HG03280 (cell line): ENCODE results near the gene DNAJC3.
"Not testable (repeated sequence)": the region's sequence is repeated elsewhere in the genome, so short reads cannot be mapped to it uniquely, and the experiment has no call there.

Experiments
- ATAC-seq: cut with Tn5 transposase; IDR thresholded peaks from one replicate; pipeline ENCODE4 v1.9.1; 2021; ENCODE audit warnings: mild to moderate bottlenecking, moderate library complexity; ENCODE audit not compliant: unreplicated experiment

Gene DNAJC3

DNA sequence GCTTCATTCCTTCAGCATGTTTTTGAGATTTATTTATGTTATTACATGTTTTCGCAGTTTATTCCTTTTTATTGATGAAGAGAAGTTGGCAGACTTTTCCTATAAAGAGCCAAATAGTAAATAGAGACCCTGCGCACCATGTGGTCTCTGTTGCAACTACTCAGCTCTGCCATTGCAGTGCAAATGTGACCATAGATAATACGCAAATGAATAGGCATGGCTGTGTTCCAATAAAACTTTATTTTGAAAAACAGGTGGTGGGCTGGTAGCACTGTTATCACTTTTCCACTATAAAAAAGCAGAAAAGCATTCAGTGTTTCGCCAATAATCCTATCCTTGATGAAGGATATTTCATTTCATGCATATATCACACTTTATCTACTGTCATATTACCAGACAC, 95.0 kb downstream of the DNAJC3 start:
- ATAC-seq, result no peak

DNA sequence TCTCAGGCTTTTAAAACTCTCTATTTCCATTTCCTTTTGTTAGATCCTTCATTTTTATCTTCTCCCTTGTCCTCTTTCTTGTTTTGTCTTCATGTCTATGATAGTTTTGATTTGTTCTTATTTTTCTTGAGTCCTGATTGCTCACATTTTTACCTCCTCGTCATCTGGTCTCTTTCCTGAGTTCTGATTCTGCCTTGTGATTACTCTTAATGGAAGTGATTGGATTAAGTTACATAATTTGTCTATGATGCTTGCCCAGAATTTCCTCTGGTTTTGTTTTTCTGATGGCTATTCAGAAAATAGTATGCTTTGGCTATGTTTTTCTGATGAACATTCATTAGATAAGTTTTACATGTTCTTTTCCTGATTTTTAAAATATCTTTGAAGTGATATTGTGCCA, 102.6 kb downstream of the DNAJC3 start:
- ATAC-seq, result no peak

DNA sequence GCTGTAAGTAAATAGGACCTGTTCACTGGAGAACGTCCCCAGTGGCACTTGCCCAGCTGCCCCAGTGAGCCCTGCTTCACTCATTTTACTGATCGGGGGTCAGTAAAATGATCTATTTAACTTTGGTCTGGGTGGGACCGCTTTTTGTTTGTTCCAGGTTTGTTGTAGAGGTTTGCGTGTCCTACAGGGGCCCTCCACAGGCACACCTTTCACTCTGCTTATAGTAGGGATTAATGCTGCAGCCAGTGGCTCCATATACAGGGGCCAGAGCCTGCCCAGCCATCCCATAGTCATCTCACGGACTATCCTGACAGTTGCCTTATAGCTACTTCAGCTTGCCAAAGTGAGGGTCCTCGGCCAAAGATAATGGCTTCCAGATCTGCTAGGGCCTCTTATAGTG, 104.1 kb downstream of the DNAJC3 start:
- no peak for ATAC-seq

DNA sequence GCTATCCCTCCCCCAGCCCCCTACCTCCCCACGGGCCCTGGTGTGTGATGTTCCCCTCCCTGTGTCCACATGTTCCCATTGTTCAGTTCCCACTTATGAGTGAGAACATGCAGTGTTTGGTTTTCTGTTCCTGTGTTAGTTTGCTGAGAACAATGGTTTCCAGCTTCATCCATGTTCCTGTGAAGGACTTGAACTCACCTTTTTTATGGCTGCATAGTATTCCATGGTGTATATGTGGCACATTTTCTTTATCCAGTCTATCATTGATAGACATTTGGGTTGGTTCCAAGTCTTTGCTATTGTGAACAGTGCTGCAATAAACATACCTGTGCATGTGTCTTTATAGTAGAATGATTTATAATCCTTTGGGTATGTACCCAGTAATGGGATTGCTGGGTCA, 105.0 kb downstream of the DNAJC3 start:
- not testable (repeated sequence) for ATAC-seq

DNA sequence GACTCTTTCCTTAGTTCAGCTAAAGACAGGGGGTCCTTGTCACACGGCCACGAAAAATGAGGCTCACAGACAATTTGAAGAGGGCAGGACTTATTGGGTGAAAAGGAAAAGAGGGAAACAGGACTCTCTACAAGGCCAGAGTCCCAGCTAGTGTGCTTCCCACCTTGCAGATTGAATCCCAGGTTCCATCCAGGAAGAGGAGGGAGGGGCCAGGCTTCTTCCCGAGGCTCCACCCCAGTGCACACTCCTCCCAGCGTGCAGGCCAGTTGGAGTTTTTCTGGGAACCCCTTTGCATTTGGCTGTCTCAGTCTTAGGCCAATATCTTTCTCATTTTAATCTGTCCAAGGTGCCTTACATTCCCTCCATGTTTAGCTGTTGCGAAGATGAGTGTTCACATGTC, 106.8 kb downstream of the DNAJC3 start:
- ATAC-seq, result no peak

DNA sequence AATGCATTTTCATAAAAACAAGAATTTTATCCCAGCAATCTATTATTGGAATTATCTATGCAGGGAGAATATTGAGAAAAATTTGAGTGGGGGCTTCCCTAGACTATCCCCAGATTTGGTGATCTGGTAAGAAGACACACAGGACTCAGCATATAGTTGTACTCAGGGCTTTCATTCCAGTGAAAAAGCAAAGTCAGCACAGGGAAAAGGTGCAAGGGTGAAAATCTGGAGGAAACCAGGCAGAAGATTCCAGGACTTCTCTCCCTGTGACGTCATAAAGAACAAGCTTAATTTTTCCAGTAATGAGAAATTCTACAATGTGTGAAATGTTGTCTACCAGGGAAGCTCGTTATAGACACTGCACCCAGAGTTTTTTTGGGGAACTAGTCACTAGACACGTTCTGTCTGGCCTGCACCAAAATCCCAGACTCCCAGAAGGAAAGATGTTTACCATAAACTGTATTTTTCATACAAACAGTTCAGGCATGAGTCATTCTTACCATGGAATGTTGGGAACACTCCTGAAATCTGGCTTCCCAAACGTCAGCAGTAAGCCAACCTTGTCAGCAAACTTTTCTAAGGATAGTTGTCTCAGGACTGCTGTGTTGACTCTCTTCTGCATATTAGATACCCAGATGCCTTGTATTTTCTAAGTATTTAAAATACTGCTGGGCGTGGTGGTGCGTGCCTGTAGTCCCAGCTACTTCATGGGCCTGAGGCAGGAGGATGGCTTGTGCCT, 107.4 kb downstream of the DNAJC3 start:
- ATAC-seq, result no peak

DNA sequence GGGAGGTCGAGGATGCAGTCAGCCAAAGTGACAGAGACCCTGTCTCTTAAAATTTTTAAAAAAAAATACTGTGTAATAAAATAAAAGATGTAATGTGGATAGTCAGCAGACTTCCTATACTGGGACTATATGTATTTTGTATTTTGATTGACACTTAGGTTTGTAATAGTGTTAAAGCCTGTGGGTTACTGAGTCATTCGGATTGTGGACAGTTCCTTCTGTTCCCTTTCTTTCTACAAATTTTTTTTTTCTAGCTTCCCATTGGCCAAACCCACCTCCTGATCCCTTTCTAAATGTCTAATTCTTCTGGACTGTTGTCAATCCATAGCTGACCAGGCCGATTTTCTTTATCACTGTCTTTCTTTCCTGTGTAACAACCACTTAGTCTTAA, 108.0 kb downstream of the DNAJC3 start:
- no peak for ATAC-seq

DNA sequence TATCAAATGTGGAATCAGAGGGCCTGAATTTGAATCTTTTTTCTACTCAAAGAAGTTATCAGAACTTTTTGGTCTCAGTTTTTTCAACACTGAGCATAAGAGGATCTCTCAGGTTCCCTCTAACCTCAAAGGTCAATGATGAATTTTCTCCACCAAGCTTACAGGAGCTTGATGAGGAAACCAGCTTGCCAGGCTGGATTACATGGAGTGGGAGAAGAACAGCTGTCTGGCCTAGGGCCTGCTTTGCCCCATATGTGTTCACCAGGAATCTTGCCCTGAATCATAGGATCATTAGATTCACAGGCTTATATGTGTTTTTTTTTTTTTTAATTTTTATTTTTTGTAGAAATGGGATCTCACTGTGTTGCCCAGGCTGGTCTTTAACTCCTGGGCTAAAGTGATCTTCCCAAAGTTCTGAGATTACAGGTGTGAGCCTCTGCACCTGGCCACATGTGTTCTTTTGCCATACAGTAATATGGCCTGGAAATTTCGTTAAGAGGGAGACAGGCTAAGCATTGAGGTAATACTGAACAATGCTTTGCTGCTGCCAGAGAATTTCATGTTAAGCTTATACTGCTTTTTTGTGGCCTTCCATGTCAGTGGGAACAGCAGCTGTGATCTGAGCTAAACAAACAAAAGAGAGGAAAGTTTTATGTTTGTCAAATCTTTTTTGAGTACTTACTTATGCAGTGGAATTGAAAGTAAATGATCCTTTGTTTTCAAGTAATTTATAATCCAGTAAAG, 110.6 kb downstream of the DNAJC3 start:
- ATAC-seq, result no peak

DNA sequence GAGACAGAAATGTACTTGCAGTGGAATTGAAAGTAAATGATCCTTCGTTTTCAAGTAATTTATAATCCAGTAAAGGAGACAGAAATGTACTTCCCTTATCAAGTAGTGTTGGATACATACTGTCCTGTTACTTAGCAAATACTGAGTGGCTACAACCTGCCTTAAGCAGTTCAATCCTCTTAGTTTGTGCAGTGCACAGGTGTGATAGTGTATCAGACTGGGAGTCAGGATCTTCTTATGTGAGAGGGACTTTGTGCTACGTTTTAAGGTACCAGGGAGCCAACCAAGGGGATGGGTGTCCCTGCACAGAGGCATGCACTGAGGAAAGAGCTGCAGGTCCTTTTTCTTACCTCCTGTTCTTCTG, 111.1 kb downstream of the DNAJC3 start:
- no peak for ATAC-seq

DNA sequence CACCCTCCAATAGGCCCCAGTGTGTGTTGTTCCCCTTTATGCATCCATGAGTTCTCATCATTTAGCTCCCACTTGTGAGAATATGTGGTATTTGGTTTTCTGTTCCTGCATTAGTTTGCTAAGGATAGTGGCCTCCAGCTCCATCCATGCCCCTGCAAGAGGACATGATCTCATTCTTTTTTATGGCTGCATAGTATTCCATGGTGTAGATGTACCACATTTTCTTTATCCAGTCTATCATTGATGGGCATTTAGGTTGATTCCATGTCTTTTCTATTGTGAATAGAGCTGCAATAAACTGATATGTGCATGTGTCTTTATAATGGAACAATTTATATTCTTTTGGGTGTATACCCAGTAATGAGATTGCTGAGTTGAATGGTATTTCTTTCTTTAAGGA, 112.4 kb downstream of the DNAJC3 start:
- ATAC-seq, result not testable (repeated sequence)

DNA sequence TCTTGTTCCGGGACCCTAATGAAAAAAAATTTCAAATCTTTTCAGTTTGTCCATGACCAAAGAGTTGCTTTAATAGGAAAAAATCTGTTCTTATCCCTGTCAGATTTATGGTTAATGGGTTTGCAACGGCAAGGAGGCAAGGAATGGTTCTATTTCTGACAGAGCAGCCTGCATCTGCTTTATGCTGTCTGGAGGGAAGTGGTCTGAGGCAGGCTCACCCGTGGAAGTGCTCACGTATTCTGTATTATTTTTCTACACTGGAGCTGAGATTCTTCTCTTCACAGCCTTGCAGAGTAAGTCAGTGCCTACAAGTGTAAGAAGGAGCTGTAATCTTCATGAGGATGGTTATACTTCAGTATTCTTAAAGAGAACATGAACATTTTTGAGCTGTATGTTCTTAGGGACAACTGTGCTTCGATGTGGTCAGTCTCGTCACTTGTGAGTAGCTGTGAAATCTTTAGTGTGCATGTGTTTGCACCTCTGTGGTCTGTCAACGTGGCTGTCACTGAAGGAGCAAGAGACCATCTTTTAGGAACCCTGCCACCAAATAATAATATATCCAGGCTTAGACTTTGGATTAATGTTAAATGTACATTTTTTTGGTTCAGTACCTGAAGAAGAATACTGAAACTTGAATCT, 114.3 kb downstream of the DNAJC3 start:
- no peak for ATAC-seq

DNA sequence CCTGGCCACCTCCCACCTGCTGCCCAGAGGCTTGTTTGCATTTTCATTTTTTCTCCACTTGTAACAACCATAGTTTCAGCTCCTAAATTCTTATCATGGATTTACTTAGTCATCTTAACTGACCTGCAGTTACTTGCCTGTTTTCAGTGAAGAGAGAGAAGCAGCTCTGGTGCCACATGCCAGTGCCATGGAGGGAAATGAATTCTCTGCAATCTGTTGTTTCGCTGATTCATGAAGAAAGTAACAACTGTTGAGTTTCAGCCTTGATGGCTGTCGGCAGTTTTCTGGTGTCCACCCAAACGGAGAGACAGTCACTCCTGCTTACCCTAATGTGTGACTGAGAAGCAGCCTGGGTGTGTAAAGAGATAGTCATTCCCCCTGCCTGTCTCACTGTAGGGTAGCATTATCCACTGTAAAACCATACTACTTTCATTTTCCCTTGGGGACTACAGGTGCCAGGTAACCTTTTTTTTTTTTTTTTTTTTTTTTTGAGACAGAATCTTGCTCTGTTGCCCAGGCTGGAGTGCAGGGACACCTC, 116.1 kb downstream of the DNAJC3 start:
- ATAC-seq, result no peak

DNA sequence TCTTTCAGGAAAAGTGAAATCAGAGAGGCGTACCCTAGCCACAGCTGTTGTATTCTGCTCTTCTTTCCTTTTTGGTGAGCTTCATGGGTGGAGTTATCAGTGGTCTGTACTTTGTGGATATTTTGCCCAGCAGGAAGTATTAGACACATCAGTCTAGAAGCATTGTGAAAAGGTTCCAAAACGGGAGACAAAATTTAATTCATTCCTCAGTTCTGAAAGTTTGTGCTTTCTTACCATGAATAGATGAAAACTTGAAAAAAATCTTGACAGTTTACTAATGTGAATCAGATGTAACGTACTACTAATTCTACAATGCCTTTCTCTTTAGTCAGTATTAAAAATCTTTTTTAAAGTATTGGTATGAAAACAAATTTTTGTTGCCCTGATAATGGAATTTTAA, 116.8 kb downstream of the DNAJC3 start:
- no peak for ATAC-seq

DNA sequence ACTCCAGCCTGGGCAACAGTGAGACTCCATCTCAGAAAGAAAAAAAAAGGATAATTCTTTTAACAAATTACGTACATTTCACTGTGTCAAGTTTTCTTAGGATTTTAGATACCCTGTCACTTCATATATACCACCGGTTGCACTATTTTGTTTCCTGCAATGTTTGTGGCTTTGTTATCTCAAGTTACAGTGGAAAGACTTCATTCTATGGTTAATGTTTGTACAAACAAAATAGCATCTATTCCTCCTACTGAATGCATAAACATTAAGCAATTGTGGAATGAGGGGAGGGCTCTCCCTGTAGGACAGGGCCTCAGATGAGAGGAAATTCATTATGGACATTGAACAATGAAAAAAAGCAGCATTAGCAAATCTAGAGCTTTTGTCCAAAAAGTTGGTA, 120.1 kb downstream of the DNAJC3 start:
- ATAC-seq, result no peak

DNA sequence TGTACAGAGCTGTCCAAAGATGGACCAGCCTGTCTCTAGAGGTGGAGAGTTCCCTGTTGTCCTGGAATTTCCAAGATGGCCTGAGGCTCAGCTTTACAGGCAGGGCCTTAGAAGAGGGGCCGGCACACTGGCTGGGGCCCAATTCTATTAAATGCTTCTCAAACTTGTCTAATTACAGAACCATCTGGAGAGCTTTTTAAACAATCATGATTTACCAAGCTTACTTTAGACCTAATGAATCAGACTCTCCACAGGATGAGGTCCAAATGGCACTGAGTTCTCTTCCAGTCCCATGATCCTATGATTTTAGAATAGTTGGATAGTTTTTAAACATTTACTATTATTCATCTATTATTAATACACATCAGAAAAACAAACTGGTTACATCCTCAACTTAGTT, 123.5 kb downstream of the DNAJC3 start:
- ATAC-seq, result no peak

DNA sequence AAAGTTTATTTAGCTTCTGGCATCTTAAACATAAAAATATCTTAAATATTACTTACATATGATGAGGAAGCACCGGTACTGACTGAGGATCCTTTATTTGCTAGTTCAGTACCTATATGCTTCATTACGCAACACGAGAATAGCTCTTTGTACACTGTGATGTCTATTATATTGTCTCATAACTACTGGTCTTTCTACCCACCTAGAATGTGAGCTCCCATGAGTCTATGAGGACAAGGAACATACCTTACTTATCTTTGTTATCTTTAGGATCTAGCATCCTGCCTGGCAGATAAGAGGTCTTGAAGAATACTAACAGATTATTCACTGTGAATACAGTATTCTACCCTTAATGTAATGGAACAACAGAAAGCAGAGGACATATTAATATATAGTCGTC, 124.9 kb downstream of the DNAJC3 start:
- ATAC-seq, result no peak

DNA sequence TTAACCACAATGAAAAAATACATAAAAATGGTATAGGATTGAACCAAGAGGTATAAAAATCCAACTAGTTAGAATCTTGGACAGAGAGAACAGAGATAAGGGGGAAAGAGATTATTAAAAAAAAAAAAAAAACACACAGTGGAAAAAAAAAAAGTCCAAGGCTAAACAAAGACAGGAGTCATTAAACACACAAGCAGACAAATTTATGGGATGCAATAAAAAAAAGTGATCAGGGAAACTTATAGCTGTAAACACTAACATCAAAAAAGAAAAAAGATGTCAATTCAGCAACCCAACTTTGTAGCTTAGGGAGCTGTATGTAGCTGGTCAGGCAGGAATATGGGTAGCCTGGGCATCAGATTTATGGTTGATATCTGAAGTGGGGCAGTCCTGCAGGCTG, 129.0 kb downstream of the DNAJC3 start:
- no peak for ATAC-seq

DNA sequence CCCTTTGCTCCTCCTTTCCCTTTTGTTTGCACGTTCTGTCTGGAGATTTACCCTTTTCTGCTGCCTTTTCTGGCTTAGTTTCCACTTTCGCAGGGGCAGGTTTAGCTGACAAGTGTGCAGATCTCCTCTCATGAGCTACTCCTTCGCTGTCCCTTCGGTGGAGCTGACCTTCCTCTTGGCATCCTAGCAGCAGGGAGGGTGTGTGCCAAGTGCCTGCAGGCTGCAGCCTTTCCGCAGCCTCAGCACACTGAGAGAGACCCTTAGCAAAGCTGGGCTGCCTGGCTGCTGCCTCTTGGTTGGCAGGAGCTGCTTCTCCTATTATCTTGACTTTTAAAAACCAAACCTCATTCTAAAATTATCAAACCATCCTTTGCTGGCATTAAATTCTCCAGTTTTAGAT, 132.5 kb downstream of the DNAJC3 start:
- no peak for ATAC-seq

DNA sequence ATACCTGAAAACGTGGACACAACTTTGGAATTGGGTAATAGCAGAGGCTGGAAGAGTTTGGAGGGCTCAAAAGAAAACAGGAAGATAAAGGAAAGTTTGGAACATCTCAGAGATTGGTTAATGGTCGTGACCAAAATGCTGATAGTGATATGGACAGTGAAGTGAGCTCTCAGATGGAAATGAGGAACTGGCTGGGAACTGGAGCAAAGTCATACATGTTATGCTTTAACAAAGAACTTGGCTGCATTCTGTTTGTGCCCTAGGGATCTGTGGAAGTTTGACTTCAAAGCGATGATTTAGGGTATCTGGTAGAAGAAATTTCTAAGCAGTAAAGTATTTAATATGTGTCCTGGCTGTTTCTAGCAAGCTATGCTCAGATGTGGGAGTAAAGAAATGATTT, 136.2 kb downstream of the DNAJC3 start:
- ATAC-seq, result no peak

DNA sequence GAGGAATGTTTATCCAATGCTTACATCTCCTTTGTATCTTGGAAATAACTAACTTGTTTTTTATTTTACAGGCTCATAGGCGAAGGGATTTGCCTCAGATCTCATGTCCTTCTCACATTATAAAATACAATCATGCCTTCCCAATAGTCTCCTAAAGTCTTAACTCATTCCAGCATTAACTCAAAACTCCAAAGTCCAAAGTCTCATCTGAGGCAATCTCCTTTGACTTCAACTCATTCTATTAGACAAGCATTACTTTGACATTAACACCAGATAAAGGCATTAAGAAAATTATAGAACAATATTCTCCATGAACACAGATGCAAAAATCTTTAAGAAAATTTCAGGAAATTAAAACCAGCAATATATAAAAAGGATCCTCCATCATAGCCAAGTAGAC, 137.6 kb downstream of the DNAJC3 start:
- ATAC-seq, result no peak

DNA sequence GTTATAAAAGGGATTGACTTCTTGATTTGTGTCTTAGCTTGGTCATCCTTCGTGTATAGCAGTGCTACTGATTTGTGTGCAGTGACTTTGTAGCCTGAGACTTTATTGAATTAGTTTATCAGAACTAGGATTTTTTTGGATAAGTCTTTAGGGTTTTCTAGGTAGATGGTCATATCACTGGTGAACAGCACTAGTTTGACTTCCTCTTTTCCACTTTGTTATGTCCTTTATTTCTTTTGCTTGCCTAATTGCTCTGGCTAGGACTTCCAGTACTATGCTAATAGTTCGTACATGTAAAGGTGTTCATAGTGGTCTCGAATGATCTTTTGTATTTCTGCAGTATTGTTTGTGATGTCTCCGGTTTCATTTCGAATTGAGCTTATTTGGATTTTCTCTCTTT, 145.4 kb downstream of the DNAJC3 start:
- no peak for ATAC-seq

DNA sequence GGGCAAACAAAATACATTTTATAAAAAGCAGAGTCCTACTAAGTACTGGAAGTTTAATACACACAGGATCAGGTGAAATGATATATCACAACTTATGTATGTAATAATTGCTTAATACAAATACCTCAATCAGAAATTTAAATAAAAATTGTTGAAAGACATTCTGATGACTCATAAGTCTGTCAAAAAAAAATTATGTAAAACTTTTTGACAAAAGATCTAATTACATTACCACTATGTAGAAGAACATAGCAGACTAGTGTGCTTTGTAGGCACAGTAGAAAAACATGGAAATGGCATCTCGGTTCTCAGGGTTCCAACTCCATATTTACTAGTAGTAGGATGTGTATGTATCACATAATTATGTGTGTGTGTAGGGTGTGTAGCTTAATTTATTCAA, 156.2 kb downstream of the DNAJC3 start:
- ATAC-seq, result no peak
